EH (cell line): ENCODE results near the gene SHISA9.

Experiments
- DNase-seq: peaks from one replicate; pipeline ENCODE4 v3.0.0-alpha.2; 2015; ENCODE audit warnings: low read depth

SHISA9 gene

GRCh38 chr16:13123991-13124390 lies 222.6 kb downstream of the SHISA9 start:
- DNase-seq, result no peak

- no peak for DNase-seq
Observed at GRCh38 chr16:13127144-13127543, 225.7 kb downstream of the SHISA9 start.

GRCh38 chr16:13130586-13130985 lies 229.2 kb downstream of the SHISA9 start:
- DNase-seq, result no peak

- DNase-seq, result no peak
Observed at GRCh38 chr16:13134836-13135235, 233.4 kb downstream of the SHISA9 start.

- DNase-seq, result no peak
Observed at GRCh38 chr16:13136901-13137300, 235.5 kb downstream of the SHISA9 start.

GRCh38 chr16:13138528-13138927 lies 237.1 kb downstream of the SHISA9 start:
- no peak for DNase-seq

- no peak for DNase-seq
Observed at GRCh38 chr16:13139661-13140241, 238.4 kb downstream of the SHISA9 start.

GRCh38 chr16:13143551-13143950 lies 242.2 kb downstream of the SHISA9 start:
- DNase-seq, result no peak

GRCh38 chr16:13146829-13147228 lies 245.4 kb downstream of the SHISA9 start:
- DNase-seq, result no peak

- DNase-seq, result no peak
Observed at GRCh38 chr16:13148294-13148693, 246.9 kb downstream of the SHISA9 start.

GRCh38 chr16:13148836-13149235 lies 247.4 kb downstream of the SHISA9 start:
- DNase-seq, result no peak

GRCh38 chr16:13150181-13150885 lies 248.9 kb downstream of the SHISA9 start:
- no peak for DNase-seq

- DNase-seq, result no peak
Observed at GRCh38 chr16:13153696-13154095, 252.3 kb downstream of the SHISA9 start.

GRCh38 chr16:13154799-13155198 lies 253.4 kb downstream of the SHISA9 start:
- DNase-seq, result no peak

GRCh38 chr16:13155377-13155776 lies 254.0 kb downstream of the SHISA9 start:
- DNase-seq, result no peak

GRCh38 chr16:13155780-13156179 lies 254.4 kb downstream of the SHISA9 start:
- DNase-seq, result no peak

- DNase-seq, result no peak
Observed at GRCh38 chr16:13157082-13157481, 255.7 kb downstream of the SHISA9 start.

GRCh38 chr16:13158427-13158826 lies 257.0 kb downstream of the SHISA9 start:
- DNase-seq, result no peak

- DNase-seq, result no peak
Observed at GRCh38 chr16:13165024-13165423, 263.6 kb downstream of the SHISA9 start.

- no peak for DNase-seq
Observed at GRCh38 chr16:13168091-13168572, 266.7 kb downstream of the SHISA9 start.

- no peak for DNase-seq
Observed at GRCh38 chr16:13171313-13171712, 269.9 kb downstream of the SHISA9 start.

GRCh38 chr16:13176711-13177110 lies 275.3 kb downstream of the SHISA9 start:
- DNase-seq, result no peak

- DNase-seq, result no peak
Observed at GRCh38 chr16:13178318-13178717, 276.9 kb downstream of the SHISA9 start.

- no peak for DNase-seq
Observed at GRCh38 chr16:13181432-13181831, 280.0 kb downstream of the SHISA9 start.
